Ovary (tissue), 9 donors: ENCODE results near the gene CTPS2. TPM values are rescaled to one million over a fixed set of nuclear protein-coding genes. Genes with fewer than 3 reads are reported as not detected.

ENCODE experiments used
- DNase-seq, 5 donors: peaks; one replicate each; pipeline ENCODE4 v3.0.0-alpha.2; 2019 to 2020
- H3K27ac ChIP-seq, 2 donors: fragments of 200-600 bp; one replicate each; pipeline versions ENCODE4 v1.5.1 to v1.8.0; 2019 to 2022
- H3K27me3 ChIP-seq: fragments of 200-600 bp; one replicate; pipeline ENCODE4 v1.8.0; 2022
- H3K36me3 ChIP-seq: fragments of 200-600 bp; sonication (generic); one replicate; pipeline ENCODE4 v1.5.1; 2019
- H3K4me1 ChIP-seq: one replicate; pipeline ENCODE4 v1.8.1; 2013; ENCODE audit warnings: mild to moderate bottlenecking, moderate library complexity; ENCODE audit not compliant: insufficient read depth
- H3K4me3 ChIP-seq: fragments of 200-600 bp; sonication (generic); one replicate; pipeline ENCODE4 v1.5.1; 2017
- H3K9me3 ChIP-seq, 2 donors: fragments of 200-600 bp in 1 of 2; sonication (generic) in 1 of 2; one replicate each; pipeline versions ENCODE4 v1.5.1 to v1.8.1; 2013 to 2019; ENCODE audit warnings: mild to moderate bottlenecking in 1 of 2, moderate library complexity in 1 of 2
- EP300 ChIP-seq: sonication (generic); formaldehyde crosslinking; IDR thresholded peaks from one replicate; pipeline ENCODE4 v1.6.1; 2017; ENCODE audit warnings: antibody characterized with exemption
- POLR2A ChIP-seq: fragments of 450-650 bp; IDR thresholded peaks from one replicate; pipeline ENCODE4 v1.6.1; 2017; ENCODE audit warnings: antibody characterized with exemption, mild to moderate bottlenecking, moderate library complexity
- WGBS, 3 donors: extraction: QIAGEN DNeasy Blood & Tissue Kit in 1 of 3; methylation state at CpG; one replicate each; pipeline versions ENCODE4 v1.1.5 to v1.1.7; 2013 to 2017; 5-methylcytosine and 5-hydroxymethylcytosine counted together
- intact Hi-C, 4 donors: fragments of 100-400 bp; cut with DNase I; formaldehyde crosslinking; loops; one replicate each; pipeline versions ENCODE4 v1.11.0 to v1.15.1; 2022 to 2023
- polyA plus RNA-seq, 2 donors: library from polyadenylated mRNA; stranded (reverse); fragments of 200-250 nt in 1 of 2; fragments of 350-450 nt in 1 of 2; fragmentation: Illumina TruSeq in 1 of 2; extraction: RNeasy Lipid Tissue Mini Kit (QIAGEN cat#74804) in 1 of 2; gene quantifications; one replicate each; pipeline ENCODE4 v1.2.3, GENCODE V29; 2013 to 2014
- total RNA-seq, 7 donors: library from RNA; depleted of rRNA in 2 of 7; stranded (reverse); fragments of >200 nt in 2 of 7; fragmentation: NEBNext Ultra II Directional in 3 of 7; extraction: Animal tissue kit (Norgen Biotek cat#: 25700) in 3 of 7; gene quantifications; one replicate each; pipeline versions ENCODE4 v1.1.0 to v1.2.4, GENCODE V29; 2016 to 2023
- TF ChIP-seq, protein P1 (sequence below), 3 donors: fragments of 450-650 bp in 2 of 3; fragments of 200-600 bp in 1 of 3; IDR thresholded peaks; one replicate each; pipeline versions ENCODE4 v1.5.1 to v1.8.0; 2016 to 2022; ENCODE audit warnings: antibody characterized with exemption in 3 of 3, mild to moderate bottlenecking in 1 of 3
- donor health status: DM: no; HTN: no; CAD: no; lungs with moderate emphysema.
- donor health status: DM: no; HTN: no; CAD: no.
- donor health status: Bipolar disorder and iron deficiency.
- donor health status: DM: yes; HTN: yes; CAD: no.
- donor health status: DM: no; HTN: no; CAD: no.
- donor health status: DM: yes; HTN: yes; CAD: no.

The CTPS2 gene
- total and polyA plus RNA-seq, 9 donors, result 10.6 to 26.3 (median 17.2) TPM

DNA sequence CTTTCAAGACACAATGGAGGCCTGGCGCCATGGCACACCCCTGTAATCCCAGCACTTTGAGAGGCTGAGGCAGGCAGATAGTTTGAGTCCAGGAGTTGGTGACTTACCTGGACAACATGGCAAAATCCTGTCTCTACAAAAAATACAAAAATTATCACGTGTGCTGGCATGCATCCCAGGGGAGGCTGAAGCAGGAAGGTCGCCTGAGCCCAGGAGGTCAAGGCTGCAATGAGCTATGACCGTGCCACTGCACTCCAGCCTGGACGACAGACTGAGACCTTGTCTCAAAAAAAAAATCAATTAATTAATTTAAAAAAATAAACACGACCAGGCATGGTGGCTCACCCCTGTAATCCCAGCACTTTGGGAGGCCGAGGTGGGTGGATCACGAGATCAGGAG is 2.0 kb upstream of the CTPS2 start:
- Histone ChIP-seq H3K27me3 (no peaks in the 10 kb centered on the region), H3K4me3 (no peak overlapping the region), H3K36me3 (no peaks in the 10 kb centered on the region), H3K4me1 (no peaks in the 10 kb centered on the region), H3K27ac (no peak overlapping the region), H3K9me3 (no peaks in the 10 kb centered on the region)
- intact Hi-C loops, result no loop called here
- DNase-seq, result no peak
- WGBS, 3 donors, result 70 to 83% (median 70%) methylated on average over 8 of the region's 8 CpGs
- TF ChIP-seq EP300 (no peak), POLR2A (no peak)
- TF ChIP-seq, protein P1, sequence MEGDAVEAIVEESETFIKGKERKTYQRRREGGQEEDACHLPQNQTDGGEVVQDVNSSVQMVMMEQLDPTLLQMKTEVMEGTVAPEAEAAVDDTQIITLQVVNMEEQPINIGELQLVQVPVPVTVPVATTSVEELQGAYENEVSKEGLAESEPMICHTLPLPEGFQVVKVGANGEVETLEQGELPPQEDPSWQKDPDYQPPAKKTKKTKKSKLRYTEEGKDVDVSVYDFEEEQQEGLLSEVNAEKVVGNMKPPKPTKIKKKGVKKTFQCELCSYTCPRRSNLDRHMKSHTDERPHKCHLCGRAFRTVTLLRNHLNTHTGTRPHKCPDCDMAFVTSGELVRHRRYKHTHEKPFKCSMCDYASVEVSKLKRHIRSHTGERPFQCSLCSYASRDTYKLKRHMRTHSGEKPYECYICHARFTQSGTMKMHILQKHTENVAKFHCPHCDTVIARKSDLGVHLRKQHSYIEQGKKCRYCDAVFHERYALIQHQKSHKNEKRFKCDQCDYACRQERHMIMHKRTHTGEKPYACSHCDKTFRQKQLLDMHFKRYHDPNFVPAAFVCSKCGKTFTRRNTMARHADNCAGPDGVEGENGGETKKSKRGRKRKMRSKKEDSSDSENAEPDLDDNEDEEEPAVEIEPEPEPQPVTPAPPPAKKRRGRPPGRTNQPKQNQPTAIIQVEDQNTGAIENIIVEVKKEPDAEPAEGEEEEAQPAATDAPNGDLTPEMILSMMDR (IDR thresholded peaks at IDR 0.05), result no peak

DNA sequence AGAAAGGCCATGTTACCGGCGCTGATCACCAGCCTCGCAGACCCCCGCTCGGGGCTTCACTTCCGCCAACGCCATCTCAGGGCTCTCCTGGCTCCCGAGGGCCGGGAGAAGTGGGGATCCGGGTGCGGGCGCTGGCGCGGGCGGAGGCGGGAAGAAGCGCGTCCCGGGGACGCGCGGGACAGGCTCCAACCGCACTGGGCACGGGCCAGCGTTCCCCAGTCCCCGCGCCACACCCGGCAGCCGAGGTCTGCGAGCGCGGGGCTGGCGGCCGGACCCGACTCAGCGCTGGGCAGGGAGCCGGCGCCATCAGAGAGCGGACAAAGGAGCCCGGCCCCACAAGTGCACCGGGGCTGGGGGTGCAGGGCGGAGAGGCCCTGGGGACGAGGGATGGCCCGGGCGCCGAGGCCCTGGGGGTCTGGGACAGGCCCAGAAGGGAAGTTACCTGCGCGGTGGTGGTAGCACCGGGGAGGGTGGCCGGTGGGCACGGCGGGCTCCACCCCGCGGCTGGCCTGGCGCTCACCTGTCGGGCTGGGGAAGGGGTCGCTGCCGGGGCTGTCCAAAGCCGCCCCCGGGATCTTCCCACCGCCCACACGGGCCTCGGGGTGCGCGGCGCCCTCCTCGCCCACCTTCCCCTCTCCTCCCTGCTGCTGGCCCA is 449 bp downstream of the CTPS2 start:
- no peaks in the 10 kb centered on the region for H3K9me3 ChIP-seq
- no peaks in the 10 kb centered on the region for H3K36me3 ChIP-seq
- intact Hi-C loops, result no loop called here
- peak overlapping the region; percentile 69 to 96 for H3K27ac ChIP-seq
- no peaks in the 10 kb centered on the region for H3K27me3 ChIP-seq
- TF ChIP-seq EP300 (no peak), POLR2A (no peak)
- peak; percentile 28 to 59 (median 39) for DNase-seq
- WGBS, 3 donors, result 1 to 2% (median 1%) methylated on average over 46 to 67 of the region's 67 CpGs
- H3K4me3 ChIP-seq, result peak overlapping the region; percentile 66
- H3K4me1 ChIP-seq, result no peaks in the 10 kb centered on the region

DNA sequence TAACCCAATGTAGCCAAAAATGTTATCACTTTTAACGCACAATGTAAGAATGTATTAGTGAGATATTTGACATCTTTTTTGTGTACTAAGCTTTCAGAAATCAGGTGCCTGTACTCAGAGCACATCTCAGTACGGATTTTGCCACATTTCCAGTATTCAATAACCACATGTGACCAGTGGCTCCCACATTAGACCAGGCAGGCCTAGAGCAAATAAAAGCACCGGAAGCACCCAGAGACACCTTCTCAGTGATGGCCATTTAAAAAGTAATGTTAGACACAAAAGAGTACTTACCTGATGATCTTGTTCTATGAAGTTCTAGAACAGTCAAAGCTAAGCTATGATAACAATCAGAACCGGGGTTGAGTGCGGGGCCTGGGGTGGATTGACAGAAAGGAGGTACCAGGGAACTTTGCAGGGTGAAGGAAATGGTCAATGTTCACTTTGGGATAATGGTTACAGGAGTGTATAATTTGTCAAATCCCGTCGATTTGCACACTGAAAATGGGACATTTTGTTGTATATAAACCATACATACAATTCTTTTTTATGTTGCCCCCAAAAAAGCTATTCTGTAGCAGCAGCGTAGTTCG is 1.2 kb downstream of the CTPS2 start:
- H3K4me3 ChIP-seq, result peak overlapping the region; percentile 66
- no peaks in the 10 kb centered on the region for H3K9me3 ChIP-seq
- H3K27ac ChIP-seq, result peak overlapping the region; percentile 69 to 96
- no peaks in the 10 kb centered on the region for H3K27me3 ChIP-seq
- DNase-seq, result no peak
- H3K36me3 ChIP-seq, result no peaks in the 10 kb centered on the region
- intact Hi-C loops, result no loop called here
- 42 to 46% (median 46%) methylated on average over 9 of the region's 9 CpGs for WGBS, 3 donors
- TF ChIP-seq POLR2A (no peak), EP300 (no peak)
- TF ChIP-seq, protein P1 (IDR thresholded peaks at IDR 0.05), result no peak
- no peaks in the 10 kb centered on the region for H3K4me1 ChIP-seq

DNA sequence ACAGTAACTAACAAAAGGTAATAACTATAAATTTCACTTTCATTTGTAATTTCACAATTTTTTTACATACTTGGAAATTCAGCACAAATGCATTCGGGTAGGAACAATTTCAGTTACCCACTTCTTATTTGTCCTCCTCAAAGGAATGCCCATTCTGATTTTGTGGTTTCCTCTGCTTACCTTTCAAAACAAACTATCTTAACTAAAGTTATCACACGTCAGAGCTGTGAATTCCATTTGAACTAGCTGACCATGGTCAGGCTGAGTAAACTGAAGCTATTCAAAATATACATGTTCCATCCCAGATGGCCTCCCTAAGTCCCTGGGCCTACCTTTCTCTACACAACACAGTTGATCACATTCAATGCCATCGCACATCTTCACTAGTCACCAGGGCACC is 4.5 kb downstream of the CTPS2 start:
- no peaks in the 10 kb centered on the region for H3K27me3 ChIP-seq
- H3K4me3 ChIP-seq, result no peak overlapping the region
- no peak for DNase-seq
- intact Hi-C loops, result no loop called here
- H3K36me3 ChIP-seq, result no peaks in the 10 kb centered on the region
- WGBS, 3 donors, result 82 to 90% (median 85%) methylated on average over 3 of the region's 3 CpGs
- no peak overlapping the region for H3K27ac ChIP-seq
- H3K4me1 ChIP-seq, result no peaks in the 10 kb centered on the region
- TF ChIP-seq EP300, result no peak
- TF ChIP-seq, protein P1 (IDR thresholded peaks at IDR 0.05), result no peak
- TF ChIP-seq POLR2A, result no peak
- H3K9me3 ChIP-seq, result no peaks in the 10 kb centered on the region

DNA sequence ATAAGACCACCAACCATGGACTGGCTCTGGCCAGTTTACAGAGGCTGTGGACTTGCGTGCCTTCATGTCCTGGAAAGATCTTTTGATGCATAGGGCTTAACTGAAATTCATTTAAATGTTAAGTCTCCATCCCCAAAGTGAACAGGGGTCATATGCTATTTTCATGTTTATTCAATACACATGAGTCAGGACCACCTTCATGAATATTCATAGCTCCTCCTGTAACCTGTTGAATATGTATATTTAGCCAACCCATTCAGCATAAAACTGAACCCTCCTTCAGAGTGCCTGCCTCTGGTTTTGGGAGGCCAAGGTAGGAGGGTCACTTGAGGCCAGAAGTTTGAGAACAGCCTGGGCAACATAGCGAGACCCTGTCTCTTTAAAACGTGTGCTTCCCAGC is 7.1 kb downstream of the CTPS2 start:
- TF ChIP-seq EP300, result no peak
- TF ChIP-seq, protein P1 (IDR thresholded peaks at IDR 0.05), result no peak
- intact Hi-C loops, result no loop called here
- DNase-seq, result no peak
- Histone ChIP-seq H3K4me3 (no peak overlapping the region), H3K36me3 (no peaks in the 10 kb centered on the region), H3K4me1 (no peaks in the 10 kb centered on the region), H3K27me3 (no peaks in the 10 kb centered on the region), H3K9me3 (no peaks in the 10 kb centered on the region), H3K27ac (no peak overlapping the region)
- 83 to 94% (median 88%) methylated on average over 3 of the region's 3 CpGs for WGBS, 3 donors
